K562 (cell line): ENCODE data around the gene STT3B. TPM values are rescaled to one million over a fixed set of nuclear protein-coding genes. Genes with fewer than 3 reads are reported as not detected.

ENCODE experiments used
- ATF7 ChIP-seq: fragments of 450-650 bp; IDR thresholded peaks from 2 replicates; pipeline ENCODE4 v1.7.1; 2014; ENCODE audit warnings: mild to moderate bottlenecking, moderate library complexity
- C11orf30 ChIP-seq: fragments of 450-650 bp; IDR thresholded peaks from 2 replicates; pipeline ENCODE4 v1.6.1; 2016; ENCODE audit warnings: low read depth, mild to moderate bottlenecking
- DEAF1 ChIP-seq: fragments of 450-650 bp; formaldehyde crosslinking; IDR thresholded peaks from 2 replicates; pipeline ENCODE4 v1.4.0; 2020; ENCODE audit warnings: mild to moderate bottlenecking, moderate library complexity
- DMBX1 ChIP-seq: fragments of 250-450 bp; sonication (Bioruptor Pico); IDR thresholded peaks from 2 replicates; pipeline ENCODE4 v1.8.0; 2022; ENCODE audit warnings: inconsistent platforms, mild to moderate bottlenecking, moderate library complexity, borderline replicate concordance
- DNMT1 ChIP-seq: fragments of 450-650 bp; IDR thresholded peaks from 2 replicates; pipeline ENCODE4 v1.6.1; 2016; ENCODE audit warnings: antibody characterized with exemption, mild to moderate bottlenecking
- ETV5 ChIP-seq: sonication (generic); formaldehyde crosslinking; IDR thresholded peaks from 2 replicates; pipeline ENCODE4 v1.4.0; 2020; ENCODE audit warnings: low read depth, mild to moderate bottlenecking, missing genetic modification reagents
- FOSL1 ChIP-seq: fragments of 200-800 bp; sonication (Bioruptor generic); conservative IDR thresholded peaks from 2 replicates; pipeline ENCODE4 v1.6.1; 2016; ENCODE audit warnings: missing genetic modification characterization, missing compliant biosample characterization
- HOXB6 ChIP-seq: fragments of 250-450 bp; sonication (Bioruptor Pico); IDR thresholded peaks from 2 replicates; pipeline ENCODE4 v1.5.1; 2022; ENCODE audit warnings: mild to moderate bottlenecking, borderline replicate concordance
- KDM4B ChIP-seq, 2 experiments: fragments of 450-650 bp in 1 of 2; sonication (generic) in 1 of 2; IDR thresholded peaks; 2 replicates each; pipeline ENCODE4 v1.6.1; 2016 to 2017; ENCODE audit warnings: borderline replicate concordance in 2 of 2, antibody characterized with exemption in 1 of 2, low read depth in 1 of 2, mild to moderate bottlenecking in 1 of 2
- LEF1 ChIP-seq: fragments of 450-650 bp; IDR thresholded peaks from 2 replicates; pipeline ENCODE4 v1.6.1; 2016; ENCODE audit warnings: mild to moderate bottlenecking
- MED1 ChIP-seq: sonication (generic); formaldehyde crosslinking; IDR thresholded peaks from 2 replicates; pipeline ENCODE4 v1.8.1; 2023; ENCODE audit warnings: missing genetic modification reagents, borderline replicate concordance
- MNT ChIP-seq, 2 experiments: fragments of 450-650 bp; conservative IDR thresholded peaks; 2 replicates each; pipeline ENCODE4 v1.6.1; 2017; ENCODE audit warnings: mild to moderate bottlenecking in 2 of 2, moderate library complexity in 2 of 2
- NRF1 ChIP-seq, 2 experiments: fragments of 450-650 bp; IDR thresholded peaks in 1 of 2; conservative IDR thresholded peaks in 1 of 2; 2 replicates each; pipeline ENCODE4 v1.6.1; 2014; ENCODE audit warnings: mild to moderate bottlenecking in 2 of 2
- PBX2 ChIP-seq, 2 experiments: IDR thresholded peaks in 1 of 2; conservative IDR thresholded peaks in 1 of 2; 2 replicates each; pipeline ENCODE4 v1.6.1; 2016; ENCODE audit warnings: low read depth in 2 of 2, mild to moderate bottlenecking in 1 of 2, missing compliant biosample characterization in 1 of 2, missing genetic modification characterization in 1 of 2, moderate library complexity in 1 of 2
- RAD51 ChIP-seq: fragments of 450-650 bp; IDR thresholded peaks from 2 replicates; pipeline ENCODE4 v1.7.1; 2016; ENCODE audit warnings: low read depth, mild to moderate bottlenecking, borderline replicate concordance
- RNF2 ChIP-seq: sonication (generic); IDR thresholded peaks from 2 replicates; pipeline ENCODE4 v1.6.1; 2016
- SP2 ChIP-seq: IDR thresholded peaks from 2 replicates; pipeline ENCODE4 v1.6.1; 2011; ENCODE audit warnings: mild to moderate bottlenecking, low read depth, low read length, moderate library complexity; ENCODE audit not compliant: poor library complexity, severe bottlenecking; ENCODE audit errors: extremely low read depth
- TAF7 ChIP-seq: fragments of 450-650 bp; IDR thresholded peaks from 2 replicates; pipeline ENCODE4 v1.6.1; 2016; ENCODE audit warnings: missing genetic modification characterization, missing compliant biosample characterization
- THRAP3 ChIP-seq: fragments of 450-650 bp; IDR thresholded peaks from 2 replicates; pipeline ENCODE4 v1.6.1; 2016; ENCODE audit warnings: mild to moderate bottlenecking, inconsistent platforms, borderline replicate concordance
- polyA plus RNA-seq, 8 experiments: library from polyadenylated mRNA; depleted of rRNA in 4 of 8; stranded (reverse) in 5 of 8; unstranded in 3 of 8; fragments of >200 nt; fragmentation: Nextera tagmentation in 2 of 8; fragmentation: Illumina TruSeq in 1 of 8; extraction: Ambion mirVana in 2 of 8; extraction: Trizol in 1 of 8; gene quantifications; 2 replicates each; pipeline versions ENCODE4 v1.2.1 to v1.2.3, GENCODE V29; 2011 to 2014; ENCODE audit warnings: inconsistent platforms in 1 of 8, missing spikeins in 1 of 8
- total RNA-seq, 7 experiments: library from RNA; depleted of rRNA in 6 of 7; stranded (reverse); fragments of >200 nt in 6 of 7; fragmentation: Illumina TruSeq in 2 of 7; extraction: Trizol in 2 of 7; gene quantifications; 2 replicates each; pipeline versions ENCODE4 v1.2.1 to v1.2.3, GENCODE V29; 2011 to 2021; ENCODE audit warnings: low replicate concordance in 1 of 7

The STT3B gene
- total and polyA plus RNA-seq, 9 of the 15 experiments (the other 6 are each of a cell fraction or from before 2014, with no cell fraction given), result 22.4 to 147 (median 100) TPM

GRCh38 chr3:31532587-31533168, at the start of gene STT3B (continued):
- TF ChIP-seq MED1 (CRISPR knock-in tag) (no peak), THRAP3 (no peak), PBX2 (CRISPR knock-in tag; IDR thresholded peaks at IDR 0.05; ENCODE audit: low read depth) (no peak), PBX2 (tag; conservative IDR thresholded peaks at IDR 0.05; ENCODE audit: low read depth) (no peak), FOSL1 (no peak), C11orf30 (no peak), LEF1 (peak; percentile 7; the same call in 1 of the 2 replicates), RAD51 (no peak; the same call in 1 of the 2 replicates), NRF1 (conservative IDR thresholded peaks at IDR 0.05 in 1 of 2, IDR thresholded peaks at IDR 0.05 in 1 of 2) (no peak), SP2 (no peak), ETV5 (CRISPR knock-in tag) (no peak; the same call in 1 of the 2 replicates), KDM4B (IDR thresholded peaks at IDR 0.05; ENCODE audit: borderline replicate concordance in 2 of 2, low read depth in 1 of 2) (no peak), DNMT1 (no peak), DEAF1 (no peak), RNF2 (no peak), ATF7 (no peak), DMBX1 (CRISPR knock-in tag) (no peak), HOXB6 (no peak), TAF7 (tag) (peak; percentile 77), MNT (conservative IDR thresholded peaks at IDR 0.05) (no peak; a peak in 1 of 4 replicates)
